Measurements from ENCODE around the gene CDADC1. TPM values are rescaled to one million over a fixed set of nuclear protein-coding genes. Genes with fewer than 3 reads are reported as not detected.

CDADC1 gene
- 5.7 and 7.9 TPM in 2 replicates for total RNA-seq (2014; rRNA removed; shearing (Covaris generic))

DNA sequence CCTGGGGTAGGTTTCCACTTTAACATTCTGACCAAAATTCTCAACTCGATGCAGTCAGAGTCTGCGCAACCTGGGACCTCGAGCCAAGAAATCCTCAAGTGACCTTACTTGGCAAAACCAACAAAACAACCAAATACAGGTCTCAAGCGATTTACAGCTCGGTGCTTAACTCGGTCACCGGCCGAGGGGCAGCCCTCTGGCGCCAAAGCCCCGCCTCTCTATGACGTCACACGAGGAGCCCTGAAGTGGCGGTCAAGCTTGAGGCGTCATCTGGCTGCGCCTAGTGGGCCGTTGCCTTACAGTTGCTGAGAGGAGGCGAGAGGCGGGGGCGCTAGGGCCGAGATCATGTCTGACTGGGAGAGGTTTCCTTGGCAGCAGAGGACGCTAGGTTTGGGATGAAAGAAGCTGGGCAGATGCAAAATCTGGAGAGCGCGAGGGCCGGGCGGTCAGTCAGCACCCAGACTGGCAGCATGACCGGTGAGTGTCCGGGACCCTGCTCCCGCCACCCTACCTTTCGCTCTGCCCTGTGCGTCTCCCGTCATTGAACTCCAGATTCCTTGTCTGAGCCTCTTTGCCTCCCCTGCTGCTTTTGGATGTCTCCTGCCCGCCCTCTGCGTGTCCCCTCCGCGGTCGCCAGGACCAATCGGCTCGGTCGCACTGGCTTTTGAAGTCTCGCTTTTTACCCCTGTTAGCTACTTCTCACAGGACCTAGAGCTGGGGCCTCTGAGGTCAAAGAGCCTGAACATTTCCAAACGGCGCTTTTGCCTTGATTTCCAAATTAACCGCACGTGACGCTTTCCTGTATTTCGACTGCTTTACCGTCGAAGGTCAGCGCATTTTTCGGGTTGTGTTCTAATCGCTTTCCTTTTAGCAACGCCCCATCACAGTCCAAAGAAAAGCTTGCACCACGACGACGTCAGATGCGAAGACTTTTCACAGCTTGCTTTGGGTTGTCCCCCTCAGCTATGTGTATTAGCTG, at the start of gene CDADC1:
TSS of gene CDADC1 (plus strand) at position 283 of the 979 bp plus-strand sequence. CDS start at position 396, 113 bp downstream.
- no peaks in the 10 kb centered on the region for H3K36me3 ChIP-seq
- peak within 1 kb of the TSS; percentile 66 for H3K27ac ChIP-seq
- peak; percentile 96 to 97 for DNase-seq
- peak within 1 kb of the TSS; percentile 96 for H3K4me3 ChIP-seq
- H3K27me3 ChIP-seq, result no peaks in the 10 kb centered on the region
- H3K4me1 ChIP-seq, result no peaks in the 10 kb centered on the region
- no peaks in the 10 kb centered on the region for H3K9me3 ChIP-seq (replicated peaks)

DNA sequence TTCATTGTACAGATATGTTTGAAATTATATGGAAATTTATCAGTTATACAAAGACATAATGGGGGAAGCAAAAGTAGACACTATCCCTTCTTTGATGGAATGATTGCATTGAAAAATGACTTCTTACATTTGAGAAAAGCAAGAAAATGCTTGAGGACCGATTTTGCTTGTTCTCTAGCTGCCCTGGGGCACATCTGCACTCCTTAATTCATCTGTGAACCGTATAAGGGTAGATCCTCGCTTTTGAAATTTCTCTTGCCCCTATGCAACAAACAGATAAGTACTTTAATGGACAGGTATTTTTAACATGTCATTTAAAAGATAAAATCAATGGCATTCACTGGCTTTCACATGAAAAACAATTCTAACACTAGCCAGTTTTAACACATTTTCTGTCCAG, 41.1 kb upstream of the CDADC1 start:
- H3K27ac ChIP-seq, result no peak overlapping the region

GRCh38 chr13:49208619-49209018, 39.1 kb upstream of the CDADC1 start:
- H3K27me3 ChIP-seq, result no peaks in the 10 kb centered on the region
- no peak overlapping the region for H3K4me3 ChIP-seq
- no peak overlapping the region for H3K27ac ChIP-seq
- H3K4me1 ChIP-seq, result no peaks in the 10 kb centered on the region
- H3K9me3 ChIP-seq (replicated peaks), result no peaks in the 10 kb centered on the region
- no peak for DNase-seq
- H3K36me3 ChIP-seq, result peaks cover 28% of the 10 kb centered on the region

More for the DNA sequence above, 41.1 kb upstream of the CDADC1 start:
- peaks cover 47% of the 10 kb centered on the region for H3K36me3 ChIP-seq
- H3K9me3 ChIP-seq (replicated peaks), result no peaks in the 10 kb centered on the region
- H3K27me3 ChIP-seq, result no peaks in the 10 kb centered on the region
- no peak overlapping the region for H3K4me3 ChIP-seq
- DNase-seq, result no peak
- no peaks in the 10 kb centered on the region for H3K4me1 ChIP-seq

GRCh38 chr13:49210114-49210513, 37.6 kb upstream of the CDADC1 start:
- no peaks in the 10 kb centered on the region for H3K27me3 ChIP-seq
- H3K4me1 ChIP-seq, result no peaks in the 10 kb centered on the region
- H3K27ac ChIP-seq, result no peak overlapping the region
- peaks cover 17% of the 10 kb centered on the region for H3K36me3 ChIP-seq
- no peak overlapping the region for H3K4me3 ChIP-seq
- DNase-seq, result no peak
- H3K9me3 ChIP-seq (replicated peaks), result no peaks in the 10 kb centered on the region

DNA sequence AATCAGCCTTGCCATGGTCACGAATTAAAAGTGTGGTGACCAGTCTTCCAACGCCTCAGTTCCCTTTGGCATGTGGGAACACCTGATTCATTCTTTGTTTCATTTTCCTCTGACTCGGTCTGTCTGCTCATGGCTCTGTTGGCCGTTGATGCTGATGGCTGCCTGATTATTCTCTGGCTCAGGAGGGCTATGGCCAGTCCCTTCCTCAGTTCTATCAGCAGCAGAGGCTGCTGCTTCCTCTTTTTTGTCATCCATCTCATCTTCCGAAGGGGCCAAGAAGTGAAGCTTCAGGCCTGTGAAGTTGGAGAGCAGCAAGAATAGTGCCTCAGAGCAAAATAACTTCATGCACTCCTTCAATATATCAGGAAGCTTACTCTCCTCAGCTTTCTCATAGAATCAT, 37.1 kb upstream of the CDADC1 start:
- no peaks in the 10 kb centered on the region for H3K9me3 ChIP-seq (replicated peaks)
- peaks cover 11% of the 10 kb centered on the region for H3K36me3 ChIP-seq
- H3K27ac ChIP-seq, result no peak overlapping the region
- no peak for DNase-seq
- H3K27me3 ChIP-seq, result no peaks in the 10 kb centered on the region
- H3K4me1 ChIP-seq, result no peaks in the 10 kb centered on the region
- no peak overlapping the region for H3K4me3 ChIP-seq

DNA sequence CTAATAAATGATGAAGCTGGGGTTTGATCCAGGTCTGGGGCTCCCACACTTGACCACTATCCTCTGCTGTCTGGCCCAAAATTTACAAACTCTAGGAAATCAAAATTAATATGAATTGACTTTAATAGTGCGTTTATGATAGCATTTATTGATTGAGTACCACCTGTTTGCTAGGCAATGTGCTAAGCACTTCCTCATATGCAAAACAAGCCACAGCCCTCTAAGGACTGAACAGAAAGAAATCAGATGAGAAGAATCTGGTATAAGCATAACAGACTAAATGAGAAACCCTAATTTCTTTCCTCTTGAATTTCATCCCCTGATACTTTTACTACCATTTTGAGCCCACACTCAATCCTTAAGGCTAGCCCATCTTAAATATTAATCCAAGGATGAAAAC, 34.2 kb upstream of the CDADC1 start:
- Histone ChIP-seq H3K4me1 (no peaks in the 10 kb centered on the region), H3K9me3 (replicated peaks) (no peaks in the 10 kb centered on the region), H3K27me3 (no peaks in the 10 kb centered on the region), H3K36me3 (peaks cover 4% of the 10 kb centered on the region; the same call in 1 of the 2 replicates), H3K27ac (no peak overlapping the region), H3K4me3 (no peak overlapping the region)
- DNase-seq, result no peak

- Histone ChIP-seq H3K4me1 (no peaks in the 10 kb centered on the region), H3K27ac (no peak overlapping the region), H3K9me3 (replicated peaks) (no peaks in the 10 kb centered on the region), H3K4me3 (no peak overlapping the region), H3K36me3 (0 out of 2 replicates have a peak, but pooled peaks cover 4% of the 10 kb centered on the region), H3K27me3 (no peaks in the 10 kb centered on the region)
- peak in 1 of 2 experiments; percentile 8 for DNase-seq
Measured at GRCh38 chr13:49213997-49214916, 33.5 kb upstream of the CDADC1 start.

DNA sequence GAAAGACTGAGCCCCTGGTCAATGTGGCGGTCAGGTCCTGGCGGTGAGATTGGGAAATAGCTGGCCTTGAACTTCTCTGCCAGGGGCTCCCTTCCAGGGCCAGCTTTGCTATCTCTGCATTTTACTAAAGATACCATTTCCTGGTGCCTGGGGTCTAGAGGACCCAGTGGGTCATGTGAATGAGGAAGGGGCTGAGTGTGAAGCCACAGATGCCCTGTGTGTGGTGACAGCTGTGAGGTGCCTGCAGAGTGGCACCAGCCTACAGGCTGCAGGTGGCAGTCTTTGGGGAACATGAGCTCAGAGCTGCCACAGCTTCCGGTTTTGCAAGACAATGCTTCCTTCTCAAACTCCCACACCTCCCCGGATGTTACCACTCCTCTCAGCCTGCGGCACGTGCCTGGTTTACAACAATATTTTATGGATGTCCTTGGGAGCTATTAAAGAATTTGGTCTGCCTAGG, 32.8 kb upstream of the CDADC1 start:
- H3K9me3 ChIP-seq (replicated peaks), result no peaks in the 10 kb centered on the region
- DNase-seq, result peak in 1 of 2 experiments; percentile 37
- H3K27me3 ChIP-seq, result no peaks in the 10 kb centered on the region
- H3K4me3 ChIP-seq, result no peak overlapping the region
- no peak overlapping the region for H3K27ac ChIP-seq
- H3K4me1 ChIP-seq, result no peaks in the 10 kb centered on the region
- 0 out of 2 replicates have a peak, but pooled peaks cover 4% of the 10 kb centered on the region for H3K36me3 ChIP-seq

GRCh38 chr13:49216334-49216733, 31.4 kb upstream of the CDADC1 start:
- Histone ChIP-seq H3K4me1 (no peaks in the 10 kb centered on the region), H3K27ac (no peak overlapping the region), H3K9me3 (replicated peaks) (no peaks in the 10 kb centered on the region), H3K36me3 (no peaks in the 10 kb centered on the region), H3K4me3 (no peak overlapping the region), H3K27me3 (no peaks in the 10 kb centered on the region)
- DNase-seq, result no peak

DNA sequence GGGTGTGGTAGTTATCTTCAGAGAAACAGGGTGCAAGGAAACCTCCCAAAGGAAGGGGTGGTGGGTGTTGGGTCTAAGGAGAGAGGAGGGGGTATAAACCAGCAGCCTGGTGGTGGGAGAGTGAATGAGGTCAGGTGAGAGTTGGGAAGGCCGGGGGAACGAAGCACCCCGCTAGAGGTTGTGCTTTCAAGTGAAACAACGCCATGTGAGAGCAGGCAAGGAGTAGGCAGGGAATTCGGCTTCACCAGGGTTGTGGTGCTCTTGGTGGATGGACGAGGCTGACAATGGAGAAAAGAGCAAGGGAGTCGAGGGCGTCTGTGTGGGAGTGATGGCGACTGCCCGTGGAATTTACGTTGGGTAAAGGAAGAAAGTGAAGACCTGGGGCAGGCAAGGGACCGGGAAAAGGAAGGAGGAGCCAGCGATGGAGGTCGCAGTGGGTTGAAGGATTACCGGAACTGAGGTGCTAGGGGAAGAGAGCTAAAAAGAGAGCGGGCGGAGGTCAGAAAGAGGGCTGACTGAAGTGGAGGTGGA, 29.7 kb upstream of the CDADC1 start:
- DNase-seq, result no peak
- no peaks in the 10 kb centered on the region for H3K9me3 ChIP-seq (replicated peaks)
- H3K4me1 ChIP-seq, result no peaks in the 10 kb centered on the region
- no peak overlapping the region for H3K27ac ChIP-seq
- H3K36me3 ChIP-seq, result no peaks in the 10 kb centered on the region
- H3K4me3 ChIP-seq, result no peak overlapping the region
- H3K27me3 ChIP-seq, result no peaks in the 10 kb centered on the region

GRCh38 chr13:49218493-49219051, 29.2 kb upstream of the CDADC1 start:
- DNase-seq, result peak; percentile 69 to 74
- no peaks in the 10 kb centered on the region for H3K27me3 ChIP-seq
- H3K36me3 ChIP-seq, result no peaks in the 10 kb centered on the region

DNA sequence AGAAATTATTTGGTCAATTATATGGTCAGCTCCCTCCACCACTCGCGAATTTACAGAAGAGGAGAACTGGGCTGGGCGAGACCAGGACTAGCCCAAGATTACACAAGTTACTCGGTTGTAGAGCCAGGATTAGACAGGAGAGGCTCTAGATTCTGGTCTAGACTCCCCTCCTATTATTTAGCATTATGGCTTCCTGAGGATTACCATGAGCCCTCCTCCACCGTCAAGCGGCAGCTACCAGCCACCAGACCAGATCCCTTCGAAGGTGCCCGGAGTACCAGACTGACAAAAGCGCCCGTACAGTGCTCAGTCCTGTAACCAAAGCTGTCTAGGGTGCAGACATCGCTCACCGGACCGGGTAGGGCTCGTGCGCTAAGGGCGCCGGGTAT, 28.1 kb upstream of the CDADC1 start:
- Histone ChIP-seq H3K4me1 (no peaks in the 10 kb centered on the region), H3K36me3 (no peaks in the 10 kb centered on the region), H3K27ac (no peak overlapping the region), H3K9me3 (replicated peaks) (no peaks in the 10 kb centered on the region), H3K27me3 (no peaks in the 10 kb centered on the region), H3K4me3 (no peak overlapping the region)
- no peak for DNase-seq

More at GRCh38 chr13:49218493-49219051, 29.2 kb upstream of the CDADC1 start:
- Histone ChIP-seq H3K27ac (no peak overlapping the region), H3K4me1 (no peaks in the 10 kb centered on the region), H3K4me3 (peak overlapping the region; percentile 37), H3K9me3 (replicated peaks) (no peaks in the 10 kb centered on the region)

DNA sequence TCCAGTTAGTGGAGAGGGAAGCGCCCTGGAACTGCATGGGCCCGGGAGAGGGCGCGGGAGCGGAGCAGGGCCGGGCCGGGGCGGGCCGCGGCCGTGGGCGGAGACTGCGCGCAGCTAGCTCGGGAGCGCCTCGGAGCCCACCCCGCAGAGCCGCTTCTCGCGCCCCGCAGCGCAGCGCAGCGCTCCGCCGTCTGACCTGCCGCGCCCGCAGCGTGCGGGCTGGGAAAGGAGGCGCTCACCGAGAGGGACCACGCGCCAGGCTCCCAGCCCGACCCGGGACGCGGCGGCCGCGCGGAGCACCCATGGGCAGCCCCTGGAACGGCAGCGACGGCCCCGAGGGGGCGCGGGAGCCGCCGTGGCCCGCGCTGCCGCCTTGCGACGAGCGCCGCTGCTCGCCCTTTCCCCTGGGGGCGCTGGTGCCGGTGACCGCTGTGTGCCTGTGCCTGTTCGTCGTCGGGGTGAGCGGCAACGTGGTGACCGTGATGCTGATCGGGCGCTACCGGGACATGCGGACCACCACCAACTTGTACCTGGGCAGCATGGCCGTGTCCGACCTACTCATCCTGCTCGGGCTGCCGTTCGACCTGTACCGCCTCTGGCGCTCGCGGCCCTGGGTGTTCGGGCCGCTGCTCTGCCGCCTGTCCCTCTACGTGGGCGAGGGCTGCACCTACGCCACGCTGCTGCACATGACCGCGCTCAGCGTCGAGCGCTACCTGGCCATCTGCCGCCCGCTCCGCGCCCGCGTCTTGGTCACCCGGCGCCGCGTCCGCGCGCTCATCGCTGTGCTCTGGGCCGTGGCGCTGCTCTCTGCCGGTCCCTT, 27.5 kb upstream of the CDADC1 start, which contains the start of gene MLNR:
TSS of gene MLNR (plus strand) at position 303 of the 820 bp plus-strand sequence. CDS start at position 303, 0 bp downstream.
- DNase-seq, result no peak
- no peaks in the 10 kb centered on the region for H3K27me3 ChIP-seq
- no peaks in the 10 kb centered on the region for H3K9me3 ChIP-seq (replicated peaks)
- peak within 1 kb of the TSS; percentile 37 for H3K4me3 ChIP-seq
- no peak within 1 kb of the TSS for H3K27ac ChIP-seq
- H3K36me3 ChIP-seq, result no peaks in the 10 kb centered on the region
- no peaks in the 10 kb centered on the region for H3K4me1 ChIP-seq
